K562 (cell line): Measurements from ENCODE around the gene PRDM16. TPM values are rescaled to one million over a fixed set of nuclear protein-coding genes. Genes with fewer than 3 reads are reported as not detected.

ENCODE experiments used
- ATAC-seq: fragments of 200-7000 bp; cut with Tn5 transposase; 3 replicates; pipeline ENCODE4 v1.9.1; 2020; ENCODE audit warnings: moderate library complexity
- BruUV-seq: library from RNA; stranded (reverse); fragments of 400-500 nt; replicated peaks from 2 replicates; lab custom pipeline; 2021; lab: Mats Ljungman, UMichigan
- CTCF ChIA-PET: fragments of 300-600 bp; formaldehyde crosslinking; extraction: SDS; loops from one replicate; lab custom pipeline; 2021; ENCODE audit warnings: low intra/inter-chr PET ratio; lab: Yijun Ruan, JAX
- POLR2A ChIA-PET: fragments of 300-600, 350-650 bp; sonication (Branson Sonifier 250); formaldehyde crosslinking; extraction: SDS; loops from one replicate; lab custom pipeline; 2021; ENCODE audit warnings: antibody characterized with exemption, inconsistent platforms; lab: Yijun Ruan, JAX
- DNase-seq, 4 experiments: peaks; one replicate each; pipeline versions ENCODE4 v3.0.0 to v3.0.0-alpha.2; 2011 to 2018; ENCODE audit warnings: low spot score in 3 of 4, mixed read lengths in 3 of 4; ENCODE audit errors: extremely low read depth in 1 of 4
- FAIRE-seq: peaks from 2 replicates; lab custom pipeline; 2011; peaks lifted over from hg19 to GRCh38; lab: Jason Lieb, UNC
- H2AFZ ChIP-seq: 2 replicates; pipeline ENCODE4 v1.6.0; 2011; ENCODE audit warnings: low read depth, low read length, control low read depth, inconsistent platforms
- H3K27ac ChIP-seq: fragments of 200-600 bp; 3 replicates; pipeline ENCODE4 v1.8.0; 2011; ENCODE audit warnings: low read depth, mild to moderate bottlenecking, control low read depth, inconsistent platforms, low read length, moderate library complexity, mixed read lengths; ENCODE audit errors: extremely low read depth
- H3K27me3 ChIP-seq, 2 experiments: fragments of 300-600 bp in 1 of 2; 2 replicates in 1 of 2; 3 replicates in 1 of 2; pipeline versions ENCODE4 v1.6.0 to v1.8.0; 2011; ENCODE audit warnings: inconsistent platforms in 2 of 2, low read length in 2 of 2, mild to moderate bottlenecking in 1 of 2, mixed read lengths in 1 of 2, moderate library complexity in 1 of 2; ENCODE audit not compliant: control insufficient read depth in 2 of 2, insufficient read depth in 2 of 2
- H3K36me3 ChIP-seq: fragments of 300-600 bp; 3 replicates; pipeline ENCODE4 v1.8.0; 2011; ENCODE audit warnings: mild to moderate bottlenecking, low read length, inconsistent platforms; ENCODE audit not compliant: control insufficient read depth, insufficient read depth
- H3K4me1 ChIP-seq, 2 experiments: fragments of 200-600 bp in 1 of 2; replicated peaks in 1 of 2; 2 replicates in 1 of 2; 3 replicates in 1 of 2; pipeline versions ENCODE4 v1.5.1 to v1.8.0; 2011; ENCODE audit warnings: inconsistent platforms in 2 of 2, low read length in 2 of 2, mild to moderate bottlenecking in 1 of 2, mixed read lengths in 1 of 2, moderate library complexity in 1 of 2; ENCODE audit not compliant: control insufficient read depth in 2 of 2, insufficient read depth in 2 of 2
- H3K4me2 ChIP-seq: 2 replicates; pipeline ENCODE4 v1.6.1; 2011; ENCODE audit warnings: low read length, control low read depth, inconsistent platforms, mixed read lengths; ENCODE audit not compliant: insufficient read depth
- H3K4me3 ChIP-seq: fragments of 200-600 bp; sonication (generic), shearing (Covaris generic); 2 replicates; pipeline ENCODE4 v1.5.1; 2016; ENCODE audit warnings: control low read depth, inconsistent platforms
- H3K79me2 ChIP-seq: fragments of 200-600 bp; 3 replicates; pipeline ENCODE4 v1.8.0; 2011; ENCODE audit warnings: low read length, inconsistent platforms; ENCODE audit not compliant: control insufficient read depth, insufficient read depth
- H3K9ac ChIP-seq, 2 experiments: 2 replicates each; pipeline versions ENCODE4 v1.6.0 to v1.6.1; 2011; ENCODE audit warnings: low read depth in 2 of 2, low read length in 2 of 2, control low read depth in 1 of 2, inconsistent platforms in 1 of 2, mild to moderate bottlenecking in 1 of 2, mixed read lengths in 1 of 2; ENCODE audit not compliant: insufficient read depth in 1 of 2
- H3K9me1 ChIP-seq: one replicate; pipeline ENCODE4 v1.6.0; 2011; ENCODE audit warnings: inconsistent platforms, mild to moderate bottlenecking, low read length, moderate library complexity; ENCODE audit not compliant: control insufficient read depth, insufficient read depth
- H3K9me3 ChIP-seq: replicated peaks from 2 replicates; pipeline ENCODE4 v1.5.1; 2011; ENCODE audit warnings: low read depth, low read length, inconsistent platforms; ENCODE audit not compliant: control insufficient read depth, insufficient read depth
- H4K20me1 ChIP-seq: replicated peaks from 2 replicates; pipeline ENCODE4 v1.6.1; 2011; ENCODE audit warnings: low read length, inconsistent platforms, mixed read lengths; ENCODE audit not compliant: control insufficient read depth, insufficient read depth
- ESRRA ChIP-seq: fragments of 450-650 bp; IDR thresholded peaks from 2 replicates; pipeline ENCODE4 v1.6.1; 2014; ENCODE audit warnings: low read depth, mild to moderate bottlenecking, moderate library complexity, borderline replicate concordance
- ESRRB ChIP-seq: fragments of 250-450 bp; sonication (Bioruptor Pico); IDR thresholded peaks from 2 replicates; pipeline ENCODE4 v1.5.0; 2020; ENCODE audit warnings: mild to moderate bottlenecking, moderate library complexity, borderline replicate concordance
- NR3C1 ChIP-seq: sonication (generic); formaldehyde crosslinking; IDR thresholded peaks from 2 replicates; pipeline ENCODE4 v1.8.1; 2022; ENCODE audit warnings: missing genetic modification reagents
- RBBP5 ChIP-seq: fragments of 200-600 bp; sonication (generic); IDR thresholded peaks from 2 replicates; pipeline ENCODE4 v1.6.1; 2012; ENCODE audit warnings: borderline replicate concordance, mild to moderate bottlenecking, low read length, control low read depth, inconsistent platforms; ENCODE audit not compliant: insufficient read depth, poor library complexity, severe bottlenecking
- SIX5 ChIP-seq, 2 experiments: IDR thresholded peaks; 2 replicates each; pipeline ENCODE4 v1.6.1; 2011; ENCODE audit warnings: low read length in 2 of 2, borderline replicate concordance in 1 of 2, low read depth in 1 of 2, mild to moderate bottlenecking in 1 of 2, moderate library complexity in 1 of 2; ENCODE audit not compliant: insufficient read depth in 1 of 2
- TGIF2 ChIP-seq: sonication (generic); formaldehyde crosslinking; IDR thresholded peaks from 2 replicates; pipeline ENCODE4 v1.8.1; 2022; ENCODE audit warnings: mild to moderate bottlenecking, missing genetic modification reagents, moderate library complexity
- TRIM28 ChIP-seq: fragments of 450-650 bp; IDR thresholded peaks from 2 replicates; pipeline ENCODE4 v1.6.1; 2017
- ZNF583 ChIP-seq: fragments of 250-450 bp; sonication (Bioruptor Pico); IDR thresholded peaks from 2 replicates; pipeline ENCODE4 v1.4.0; 2020
- WGBS: fragments of 100-300 bp; shearing (Covaris generic); methylation state at CpG from one replicate; pipeline ENCODE4 v1.1.6; 2016; ENCODE audit warnings: low coverage, mixed read lengths; ENCODE audit not compliant: insufficient coverage; ENCODE audit errors: missing lambda C conversion rate; 5-methylcytosine and 5-hydroxymethylcytosine counted together
- in situ Hi-C: fragments of 300-500 bp; cut with MboI; formaldehyde crosslinking; loops from 4 replicates; pipeline ENCODE4 v1.15.0; 2018; ENCODE audit warnings: inconsistent platforms, mixed read lengths
- intact Hi-C: fragments of 100-400 bp; cut with micrococcal nuclease; formaldehyde crosslinking; loops from 2 replicates; pipeline ENCODE4 v1.14.2; 2022
- polyA plus RNA-seq, 8 experiments: library from polyadenylated mRNA; depleted of rRNA in 4 of 8; stranded (reverse) in 5 of 8; unstranded in 3 of 8; fragments of >200 nt; fragmentation: Nextera tagmentation in 2 of 8; fragmentation: Illumina TruSeq in 1 of 8; extraction: Ambion mirVana in 2 of 8; extraction: Trizol in 1 of 8; gene quantifications; 2 replicates each; pipeline versions ENCODE4 v1.2.1 to v1.2.3, GENCODE V29; 2011 to 2014; ENCODE audit warnings: inconsistent platforms in 1 of 8, missing spikeins in 1 of 8
- total RNA-seq, 7 experiments: library from RNA; depleted of rRNA in 6 of 7; stranded (reverse); fragments of >200 nt in 6 of 7; fragmentation: Illumina TruSeq in 2 of 7; extraction: Trizol in 2 of 7; gene quantifications; 2 replicates each; pipeline versions ENCODE4 v1.2.1 to v1.2.3, GENCODE V29; 2011 to 2021; ENCODE audit warnings: low replicate concordance in 1 of 7

The PRDM16 gene
- total and polyA plus RNA-seq, 9 of the 15 experiments (the other 6 are each of a cell fraction or from before 2014, with no cell fraction given): 0.10 to 0.27 TPM; not detected in 7

- FAIRE-seq (no peak), ATAC-seq (no peak), DNase-seq (no peak)
- 5% methylated on average over 38 of the region's 38 CpGs for WGBS
- no peak overlapping the region for H3K27ac ChIP-seq
- no peak overlapping the region for H3K4me2 ChIP-seq
- H3K4me3 ChIP-seq: no peak overlapping the region
- peaks cover 0 to 11% of the 10 kb centered on the region in 2 experiments; a peak in 1 of 5 replicates for H3K4me1 ChIP-seq
- H2AFZ ChIP-seq: no peak overlapping the region
- H3K9me1 ChIP-seq: no peaks in the 10 kb centered on the region
- no TSS peak for BruUV-seq
- no peaks in the 10 kb centered on the region for H3K9me3 ChIP-seq
- H3K36me3 ChIP-seq: no peaks in the 10 kb centered on the region
- in situ Hi-C loops (no loop called here), intact Hi-C loops (no loop called here)
- ChIA-PET CTCF (no interaction called here), POLR2A (no interaction called here)
- H3K9ac ChIP-seq: no peak overlapping the region
- TF ChIP-seq TGIF2: no peak
- no peak for TF ChIP-seq ESRRB (CRISPR knock-in tag)
- TF ChIP-seq SIX5 (IDR thresholded peaks at IDR 0.05; ENCODE audit: borderline replicate concordance in 1 of 2, insufficient read depth in 1 of 2, low read depth in 1 of 2, low read length in 2 of 2): no peak
- no peak for TF ChIP-seq RBBP5
- TF ChIP-seq TRIM28: no peak
- no peak for TF ChIP-seq ESRRA
- TF ChIP-seq NR3C1 (CRISPR knock-in tag): no peak
- TF ChIP-seq ZNF583 (CRISPR knock-in tag): no peak
- peaks cover 4 to 19% of the 10 kb centered on the region in 2 experiments; a peak in 3 of 5 replicates for H3K27me3 ChIP-seq
- H3K79me2 ChIP-seq: no peaks in the 10 kb centered on the region
- H4K20me1 ChIP-seq: no peaks in the 10 kb centered on the region
Observed at GRCh38 chr1:3115275-3116149, 46.5 kb downstream of the PRDM16 start.
